SK-N-SH treated with all-trans-retinoic acid at 6 μM for 48 hours (cell line): ENCODE data around the gene MAP1B.

Experiments
- BACH2 ChIP-seq: fragments of 250-450 bp; sonication (Bioruptor Pico); IDR thresholded peaks from 2 replicates; pipeline ENCODE4 v1.9.0; 2021; ENCODE audit warnings: mild to moderate bottlenecking, borderline replicate concordance
- CSRNP3 ChIP-seq: fragments of 250-450 bp; sonication (Bioruptor Pico); IDR thresholded peaks from 2 replicates; pipeline ENCODE4 v1.5.1; 2021; ENCODE audit warnings: mild to moderate bottlenecking, moderate library complexity
- GLIS3 ChIP-seq: fragments of 250-450 bp; sonication (Bioruptor Pico); IDR thresholded peaks from 2 replicates; pipeline ENCODE4 v1.5.0; 2020; ENCODE audit warnings: mild to moderate bottlenecking, moderate library complexity
- PATZ1 ChIP-seq: fragments of 250-450 bp; sonication (Bioruptor Pico); IDR thresholded peaks from 2 replicates; pipeline ENCODE4 v1.8.0; 2020; ENCODE audit warnings: mild to moderate bottlenecking, moderate library complexity, borderline replicate concordance
- TOX ChIP-seq: fragments of 250-450 bp; sonication (Bioruptor Pico); IDR thresholded peaks from 2 replicates; pipeline ENCODE4 v1.8.0; 2021; ENCODE audit warnings: mild to moderate bottlenecking, moderate library complexity, borderline replicate concordance
- ZFP30 ChIP-seq: fragments of 450-650 bp; formaldehyde crosslinking; IDR thresholded peaks from 2 replicates; pipeline ENCODE4 v1.5.0; 2022; ENCODE audit warnings: mild to moderate bottlenecking, moderate library complexity

- TF ChIP-seq GLIS3 (CRISPR knock-in tag) (no peak), PATZ1 (CRISPR knock-in tag) (no peak), ZFP30 (CRISPR knock-in tag) (no peak), CSRNP3 (CRISPR knock-in tag) (no peak), BACH2 (CRISPR knock-in tag) (no peak), TOX (CRISPR knock-in tag) (no peak)
Measured at GRCh38 chr5:72237415-72237814, 130.1 kb downstream of the MAP1B start.
